RWPE1 (cell line): ENCODE data around the gene C5orf15.

ENCODE experiments used
- CTCF ChIA-PET: fragments of 350-600 bp; sonication (Branson Sonifier 250); formaldehyde crosslinking; extraction: SDS; loops from one replicate; lab custom pipeline; 2021; lab: Yijun Ruan, JAX
- POLR2A ChIA-PET: fragments of 400-600 bp; formaldehyde crosslinking; extraction: SDS; loops from one replicate; lab custom pipeline; 2020; ENCODE audit warnings: antibody characterized with exemption; ENCODE audit not compliant: low non-redundant PET; lab: Yijun Ruan, JAX
- DNase-seq: peaks from one replicate; pipeline ENCODE4 v3.0.0; 2012; ENCODE audit warnings: low spot score
- H3K27ac ChIP-seq: fragments of 450-650 bp; 2 replicates; pipeline ENCODE4 v1.5.1; 2017
- TF ChIP-seq, protein P1 (sequence below): fragments of 450-650 bp; conservative IDR thresholded peaks from 2 replicates; pipeline ENCODE4 v1.5.1; 2017; ENCODE audit warnings: low read depth, mild to moderate bottlenecking

Gene C5orf15

GRCh38 chr5:133968204-133968980 is at the start of gene C5orf15:
TSS of gene C5orf15 (minus strand) at chr5:133968625. CDS start at chr5:133968584, 41 bp downstream.
- DNase-seq: peak; percentile 98
- TF ChIP-seq, protein P1, sequence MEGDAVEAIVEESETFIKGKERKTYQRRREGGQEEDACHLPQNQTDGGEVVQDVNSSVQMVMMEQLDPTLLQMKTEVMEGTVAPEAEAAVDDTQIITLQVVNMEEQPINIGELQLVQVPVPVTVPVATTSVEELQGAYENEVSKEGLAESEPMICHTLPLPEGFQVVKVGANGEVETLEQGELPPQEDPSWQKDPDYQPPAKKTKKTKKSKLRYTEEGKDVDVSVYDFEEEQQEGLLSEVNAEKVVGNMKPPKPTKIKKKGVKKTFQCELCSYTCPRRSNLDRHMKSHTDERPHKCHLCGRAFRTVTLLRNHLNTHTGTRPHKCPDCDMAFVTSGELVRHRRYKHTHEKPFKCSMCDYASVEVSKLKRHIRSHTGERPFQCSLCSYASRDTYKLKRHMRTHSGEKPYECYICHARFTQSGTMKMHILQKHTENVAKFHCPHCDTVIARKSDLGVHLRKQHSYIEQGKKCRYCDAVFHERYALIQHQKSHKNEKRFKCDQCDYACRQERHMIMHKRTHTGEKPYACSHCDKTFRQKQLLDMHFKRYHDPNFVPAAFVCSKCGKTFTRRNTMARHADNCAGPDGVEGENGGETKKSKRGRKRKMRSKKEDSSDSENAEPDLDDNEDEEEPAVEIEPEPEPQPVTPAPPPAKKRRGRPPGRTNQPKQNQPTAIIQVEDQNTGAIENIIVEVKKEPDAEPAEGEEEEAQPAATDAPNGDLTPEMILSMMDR: no peak
- H3K27ac ChIP-seq: peak within 1 kb of the TSS; percentile 81
- ChIA-PET POLR2A (no interaction called here), CTCF (interaction anchor here (0.7 kb wide), 1 partner anchor 543 kb away, joined by 3 read pairs; no protein-coding TSS in a partner anchor)

DNA sequence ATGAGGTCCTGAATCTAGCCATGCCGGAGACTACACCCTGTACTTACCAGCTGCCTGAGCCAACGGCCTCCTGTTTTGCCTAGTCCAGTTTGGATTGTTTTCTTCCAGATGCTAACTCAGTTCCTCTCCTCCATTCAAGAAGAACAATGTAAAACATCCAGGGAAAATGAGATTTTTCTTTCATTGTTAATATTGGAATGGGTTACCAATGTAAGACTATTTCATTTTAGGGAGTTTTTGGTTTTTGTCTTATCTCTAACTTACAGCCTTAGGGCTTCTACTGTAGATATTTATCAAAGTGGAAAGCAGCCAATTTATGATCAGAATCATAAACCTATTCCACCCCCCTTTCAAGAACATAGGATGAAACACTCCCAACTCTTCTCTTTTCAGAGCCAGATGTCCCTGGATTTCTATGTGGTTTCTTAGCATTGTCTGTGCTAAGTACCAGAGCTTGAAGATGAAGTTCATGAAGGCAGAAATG is 39.9 kb upstream of the C5orf15 start:
- TF ChIP-seq, protein P1: no peak
- POLR2A ChIA-PET: no interaction called here
- no peak for DNase-seq
- CTCF ChIA-PET: interaction anchor here (0.8 to 1.2 kb wide), 2 partner anchors 31 to 132 kb away, joined by 3 read pairs; no protein-coding TSS in a partner anchor
- H3K27ac ChIP-seq: no peak overlapping the region

- TF ChIP-seq, protein P1: no peak
- H3K27ac ChIP-seq: no peak overlapping the region
- POLR2A ChIA-PET: no interaction called here
- CTCF ChIA-PET: interaction anchor here (0.6 to 2.9 kb wide), 4 partner anchors 32 to 641 kb away, joined by 3 to 10 read pairs (median 3); no protein-coding TSS in a partner anchor
- peak; percentile 53 for DNase-seq
Observed at GRCh38 chr5:134007581-134008265, 39.3 kb upstream of the C5orf15 start.

GRCh38 chr5:134006115-134006514 is 37.7 kb upstream of the C5orf15 start:
- TF ChIP-seq, protein P1: no peak
- CTCF ChIA-PET: interaction anchor here (1.4 to 2.9 kb wide), 2 partner anchors 27 to 33 kb away, joined by 3 to 10 read pairs; no protein-coding TSS in a partner anchor
- no peak for DNase-seq
- H3K27ac ChIP-seq: peak overlapping the region; percentile 94
- POLR2A ChIA-PET: no interaction called here

- TF ChIP-seq, protein P1: no peak
- POLR2A ChIA-PET: interaction anchor here (0.9 to 1.0 kb wide), 2 partner anchors 10 to 13 kb away, joined by 3 to 5 read pairs; no protein-coding TSS in a partner anchor
- peak overlapping the region; percentile 94 for H3K27ac ChIP-seq
- CTCF ChIA-PET: interaction anchor here (0.7 to 2.9 kb wide), 4 partner anchors 26 to 78 kb away, joined by 3 to 10 read pairs (median 4); no protein-coding TSS in a partner anchor
- DNase-seq: no peak
Observed at GRCh38 chr5:134005417-134006061, 37.1 kb upstream of the C5orf15 start.
